NOMO-1 treated with DMSO at 0.1 percent for 48 hours (cell line): ENCODE results near the gene XPO5.
A peak's percentile ranks its signal among the peaks of the same experiment; 100 is the strongest.
"Not testable (repeated sequence)": the region's sequence is repeated elsewhere in the genome, so short reads cannot be mapped to it uniquely, and the experiment has no call there.

Experiments used
- DNase-seq: peaks from one replicate; lab custom pipeline; 2025; ENCODE audit not compliant: unreplicated experiment; lab: John Stamatoyannopoulos, UW

Gene XPO5

DNA sequence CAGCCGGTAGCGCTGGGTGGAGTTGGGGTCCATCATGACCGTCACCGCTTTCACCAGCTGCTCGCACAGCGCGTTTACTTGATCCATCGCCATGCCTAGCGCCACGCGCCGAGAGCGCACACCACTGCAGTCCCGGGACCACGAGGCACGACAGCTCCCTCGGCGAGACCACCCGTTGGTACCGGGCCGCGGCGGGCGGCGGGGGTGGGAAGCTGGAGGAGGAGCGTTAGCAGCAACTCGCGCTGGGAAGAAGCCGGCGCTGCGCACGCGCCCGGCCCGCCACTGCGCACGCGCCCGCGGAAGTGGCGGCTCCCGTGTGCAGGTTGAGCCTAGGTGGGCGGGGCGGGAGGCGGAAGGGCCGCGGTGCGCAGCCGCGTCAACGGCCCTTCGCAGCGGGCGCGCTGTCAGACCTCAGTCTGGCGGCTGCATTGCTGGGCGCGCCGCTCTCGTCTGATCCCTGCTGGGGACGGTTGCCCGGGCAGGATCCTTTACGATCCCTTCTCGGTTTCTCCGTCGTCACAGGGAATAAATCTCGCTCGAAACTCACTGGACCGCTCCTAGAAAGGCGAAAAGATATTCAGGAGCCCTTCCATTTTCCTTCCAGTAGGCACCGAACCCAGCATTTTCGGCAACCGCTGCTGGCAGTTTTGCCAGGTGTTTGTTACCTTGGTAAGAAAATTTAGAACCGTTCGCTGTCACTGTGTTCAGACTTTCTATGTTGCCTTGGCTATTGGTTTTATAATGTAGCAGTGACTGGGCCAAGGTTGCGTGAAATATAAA, at the start of gene XPO5, which contains the start of gene POLH:
TSS of gene XPO5 (minus strand) at position 267 of the 780 bp plus-strand sequence. CDS start at position 93, 174 bp downstream.
TSS of gene POLH (plus strand) at position 414 of the 780 bp plus-strand sequence. CDS start 6,135 bp downstream, outside the sequence.
- DNase-seq, result peak; percentile 90

DNA sequence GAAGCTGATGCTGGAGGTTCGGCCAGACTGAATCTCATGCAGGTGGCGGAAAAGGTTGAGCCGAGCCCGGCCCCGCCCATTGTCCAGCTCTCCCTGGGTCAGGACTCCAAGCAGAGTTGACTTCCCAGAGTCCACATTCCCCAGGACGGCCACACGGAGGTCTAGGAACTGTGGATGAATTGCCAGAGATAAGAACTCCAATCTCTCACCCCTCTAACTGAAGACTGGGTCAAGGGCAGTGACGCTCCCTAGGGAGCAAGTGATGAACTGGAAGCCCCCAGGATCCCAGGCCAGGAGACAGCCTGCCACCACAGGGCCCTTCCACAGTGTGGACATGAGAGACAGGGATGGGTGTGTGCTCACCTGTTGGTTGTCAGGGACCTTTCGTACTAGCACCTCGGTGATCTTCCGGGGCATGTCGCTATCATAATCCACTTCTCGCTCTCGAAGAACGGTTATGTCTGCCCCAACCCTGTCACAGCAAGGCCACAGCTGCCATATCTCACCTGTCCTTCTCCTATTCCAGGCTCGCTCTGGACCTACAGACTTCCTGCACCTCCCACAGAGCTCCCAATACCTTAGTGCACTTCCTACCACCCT, 49.7 kb upstream of the XPO5 start:
- DNase-seq, result no peak

DNA sequence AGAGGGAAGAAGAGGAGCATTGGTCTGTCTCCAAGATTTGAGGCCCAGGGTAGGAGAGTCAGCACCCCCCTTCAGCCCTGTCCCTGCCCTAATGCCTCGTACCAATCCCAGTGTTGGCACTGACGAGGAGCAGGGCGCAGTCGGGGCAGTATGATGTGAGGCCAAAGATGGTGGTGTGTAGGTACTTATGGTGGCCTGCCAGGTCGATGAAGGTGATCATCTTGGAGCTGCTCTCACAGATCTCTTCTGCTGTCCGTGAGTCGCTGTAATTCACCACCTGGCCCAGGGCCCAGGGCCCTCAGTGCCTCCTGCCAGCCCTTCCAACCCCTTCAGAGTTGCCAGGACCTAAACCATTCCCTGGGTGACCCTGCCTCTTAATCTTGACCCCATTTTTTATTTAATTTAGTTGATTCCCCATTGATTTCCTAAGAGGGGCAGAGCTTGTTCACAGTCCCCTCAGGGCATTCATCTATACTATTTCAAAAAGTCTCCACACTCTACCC, 49.0 kb upstream of the XPO5 start:
- DNase-seq, result no peak

DNA sequence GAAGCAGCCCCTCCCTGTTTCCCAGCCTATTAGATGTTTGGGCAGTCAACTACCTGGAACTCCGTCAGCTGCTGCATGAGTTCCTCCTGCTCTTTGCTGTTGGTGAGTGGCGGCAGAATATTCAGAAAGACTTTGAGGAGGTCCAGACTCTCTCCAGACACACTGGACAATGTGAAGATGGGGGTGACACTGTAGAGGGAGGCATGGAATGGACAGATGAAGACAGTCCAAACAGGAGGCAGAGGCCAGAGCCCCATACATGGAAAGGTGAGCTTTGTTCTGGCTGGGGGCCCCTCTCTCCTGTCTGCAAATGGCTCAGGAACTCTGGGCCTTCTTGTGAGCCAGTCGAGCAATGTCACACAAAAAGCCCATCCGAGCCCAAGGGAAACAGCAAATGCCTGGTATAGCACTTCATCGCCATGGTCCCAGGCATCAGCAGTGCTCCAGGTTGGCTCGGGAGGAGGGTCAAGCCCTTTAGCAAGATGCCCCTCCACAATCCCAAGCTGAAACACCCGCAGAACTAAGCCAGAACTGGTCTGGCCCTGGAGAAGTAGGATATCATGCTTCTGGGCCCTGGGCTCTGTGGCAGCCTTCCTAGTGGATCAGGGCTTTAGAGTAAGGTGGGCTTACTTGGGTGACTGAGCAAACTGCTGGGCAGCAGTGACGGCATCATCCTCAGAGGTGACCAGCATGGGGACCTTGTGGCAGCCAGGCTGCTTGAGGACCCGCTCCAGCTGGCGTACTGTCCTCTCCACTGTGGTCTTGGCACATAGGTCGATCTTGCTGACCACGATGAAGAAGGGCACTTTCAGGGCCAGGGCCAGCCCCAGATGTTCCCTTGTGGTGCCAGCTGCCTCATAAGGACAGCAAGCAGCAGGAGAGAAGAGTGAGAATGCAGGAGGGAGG, 48.3 kb upstream of the XPO5 start:
- DNase-seq, result no peak

DNA sequence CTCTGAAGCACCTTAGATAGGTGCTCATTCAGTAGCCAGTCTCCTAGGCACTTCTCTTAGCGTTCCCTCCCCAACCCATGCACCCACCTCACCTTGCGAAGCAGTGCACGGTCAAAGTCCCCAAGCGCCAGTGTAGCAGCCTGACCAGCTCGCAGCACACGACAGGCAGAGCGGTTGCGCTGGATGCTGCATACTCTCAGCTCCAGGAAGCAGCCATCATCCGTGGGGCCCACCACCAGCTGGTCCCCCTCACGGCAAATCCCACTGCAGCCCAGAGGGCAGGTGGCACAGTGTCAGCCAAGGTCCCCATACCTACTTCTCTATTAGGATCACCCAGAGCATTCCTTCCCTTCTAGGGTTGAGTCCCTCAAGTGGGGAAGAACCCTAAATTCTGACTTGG, 46.7 kb upstream of the XPO5 start:
- no peak for DNase-seq

DNA sequence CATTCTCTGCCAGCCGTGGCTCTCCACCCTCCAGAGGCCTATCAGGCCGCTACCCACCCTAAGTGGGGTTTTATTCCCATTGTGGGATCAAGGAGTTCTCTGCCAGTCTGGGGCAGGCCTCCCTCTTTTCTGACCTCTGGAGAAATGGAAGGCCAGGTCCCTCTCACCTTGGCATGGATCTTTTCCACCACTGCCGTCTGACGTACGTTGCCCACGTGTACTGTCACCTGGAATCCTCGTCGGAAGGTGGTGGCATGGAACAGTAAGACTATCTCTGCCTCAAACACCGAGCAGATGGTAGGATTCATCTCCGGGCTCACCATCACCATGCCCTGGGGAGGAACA, 46.0 kb upstream of the XPO5 start:
- no peak for DNase-seq

DNA sequence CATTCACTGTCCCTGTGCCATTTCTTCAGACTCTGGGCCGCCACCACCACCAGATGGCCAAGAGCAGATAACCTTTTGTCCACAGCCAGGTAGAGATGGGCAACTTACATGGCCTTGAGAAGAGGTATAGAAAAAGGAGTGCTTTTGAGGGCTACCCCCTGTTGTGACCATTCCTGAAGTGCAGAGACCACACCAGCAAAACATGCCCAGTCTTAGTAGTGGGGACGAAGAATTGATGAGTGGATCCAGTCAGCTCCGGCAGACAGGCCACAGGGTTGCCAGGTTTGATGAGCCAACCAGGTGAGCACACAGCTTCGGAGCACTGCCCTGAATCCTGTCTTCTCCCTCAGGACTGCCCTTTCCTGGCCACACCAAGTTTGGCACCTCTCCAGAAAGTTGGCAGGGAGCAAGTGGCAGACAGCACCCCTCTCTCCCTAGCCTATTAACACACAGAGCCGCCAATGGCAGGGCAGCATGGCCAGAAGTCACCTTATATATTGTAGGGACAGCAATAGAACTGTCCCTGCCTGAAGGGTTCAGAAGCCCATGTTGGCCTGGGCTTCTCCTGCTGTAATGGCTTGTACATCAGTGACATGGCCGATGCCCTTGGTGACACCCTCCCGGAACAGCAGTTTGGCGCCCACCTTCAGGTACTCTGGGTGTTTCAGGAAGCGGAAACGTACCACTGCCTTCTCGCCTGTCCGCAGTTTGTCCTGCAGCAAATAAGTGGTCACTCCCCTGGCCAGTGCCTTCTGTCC, 45.4 kb upstream of the XPO5 start:
- no peak for DNase-seq

DNA sequence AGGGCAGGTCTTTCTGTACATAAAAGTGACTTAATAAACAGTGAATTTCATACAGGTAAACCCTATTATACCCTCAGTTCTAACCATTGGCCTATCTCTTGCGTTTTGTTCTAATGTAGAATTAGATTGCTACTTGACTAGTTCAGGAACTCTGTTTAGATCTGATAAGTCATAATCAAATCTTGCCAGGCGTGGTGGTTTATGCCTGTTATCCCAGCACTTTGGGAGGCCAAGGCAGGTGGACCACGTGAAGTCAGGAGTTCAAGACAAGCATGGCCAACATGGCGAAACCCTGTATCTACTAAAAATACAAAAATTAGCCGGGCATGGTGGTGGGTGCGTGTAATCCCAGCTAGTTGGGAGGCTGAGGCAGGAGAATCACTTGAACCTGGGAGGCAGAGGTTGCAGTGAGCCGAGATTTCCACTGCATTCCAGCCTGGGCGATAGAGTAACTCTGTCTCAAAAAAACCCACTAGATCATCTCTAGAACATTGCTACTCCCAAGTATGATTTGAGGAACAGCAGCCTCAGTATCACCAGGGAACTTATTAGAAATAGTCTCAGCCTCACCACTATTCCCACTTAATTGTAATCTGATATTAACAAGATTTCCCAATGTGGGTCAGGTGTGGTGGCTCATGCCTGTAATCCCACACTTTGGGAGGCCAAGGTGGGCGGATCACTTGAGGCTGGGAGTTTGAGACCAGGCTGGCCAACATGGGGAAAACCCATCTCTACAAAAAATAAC, 41.1 kb upstream of the XPO5 start:
- no peak for DNase-seq

DNA sequence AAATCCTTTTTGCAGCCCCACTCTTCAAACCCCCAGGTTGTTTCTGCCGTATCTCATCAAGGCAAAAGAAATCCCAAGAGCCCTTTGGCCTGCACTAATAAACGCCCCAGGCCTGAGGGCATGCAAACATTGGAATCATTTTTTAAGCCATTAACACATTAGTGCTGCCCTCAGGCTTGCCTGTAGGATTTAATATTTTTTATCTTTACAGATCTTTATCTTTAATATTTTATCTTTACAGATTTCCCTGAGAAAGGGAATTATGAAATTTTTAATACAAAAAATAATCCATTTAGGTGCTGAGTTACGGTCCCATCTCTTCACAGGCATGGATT, 38.5 kb upstream of the XPO5 start:
- no peak for DNase-seq

DNA sequence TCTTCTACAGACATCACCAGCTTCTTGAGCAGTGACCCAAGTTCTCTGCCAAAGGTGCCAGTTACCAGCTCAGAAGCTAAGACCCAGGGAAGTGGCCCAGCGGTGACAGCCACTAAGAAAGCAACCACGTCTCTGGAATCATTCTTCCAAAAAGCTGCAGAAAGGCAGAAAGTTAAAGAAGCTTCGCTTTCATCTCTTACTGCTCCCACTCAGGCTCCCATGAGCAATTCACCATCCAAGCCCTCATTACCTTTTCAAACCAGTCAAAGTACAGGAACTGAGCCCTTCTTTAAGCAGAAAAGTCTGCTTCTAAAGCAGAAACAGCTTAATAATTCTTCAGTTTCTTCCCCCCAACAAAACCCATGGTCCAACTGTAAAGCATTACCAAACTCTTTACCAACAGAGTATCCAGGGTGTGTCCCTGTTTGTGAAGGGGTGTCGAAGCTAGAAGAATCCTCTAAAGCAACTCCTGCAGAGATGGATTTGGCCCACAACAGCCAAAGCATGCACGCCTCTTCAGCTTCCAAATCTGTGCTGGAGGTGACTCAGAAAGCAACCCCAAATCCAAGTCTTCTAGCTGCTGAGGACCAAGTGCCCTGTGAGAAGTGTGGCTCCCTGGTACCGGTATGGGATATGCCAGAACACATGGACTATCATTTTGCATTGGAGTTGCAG, 38.0 kb upstream of the XPO5 start:
- DNase-seq, result no peak

DNA sequence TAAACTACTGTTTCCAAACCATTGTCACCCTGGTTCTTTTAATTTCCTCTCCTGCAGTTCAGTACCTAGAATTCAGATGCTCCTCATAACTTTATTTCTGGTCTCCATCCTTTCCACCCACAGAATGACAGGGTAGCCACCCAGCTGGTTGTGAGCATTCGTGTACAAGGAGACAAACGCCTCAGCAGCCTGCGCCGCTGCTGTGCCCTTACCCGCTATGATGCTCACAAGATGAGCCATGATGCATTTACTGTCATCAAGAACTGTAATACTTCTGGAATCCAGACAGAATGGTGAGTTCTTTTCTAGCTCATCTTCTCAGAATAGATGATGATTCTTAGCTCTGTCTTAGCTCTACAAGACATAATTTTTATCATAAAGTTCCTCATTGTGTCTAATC, 34.6 kb upstream of the XPO5 start:
- no peak for DNase-seq

DNA sequence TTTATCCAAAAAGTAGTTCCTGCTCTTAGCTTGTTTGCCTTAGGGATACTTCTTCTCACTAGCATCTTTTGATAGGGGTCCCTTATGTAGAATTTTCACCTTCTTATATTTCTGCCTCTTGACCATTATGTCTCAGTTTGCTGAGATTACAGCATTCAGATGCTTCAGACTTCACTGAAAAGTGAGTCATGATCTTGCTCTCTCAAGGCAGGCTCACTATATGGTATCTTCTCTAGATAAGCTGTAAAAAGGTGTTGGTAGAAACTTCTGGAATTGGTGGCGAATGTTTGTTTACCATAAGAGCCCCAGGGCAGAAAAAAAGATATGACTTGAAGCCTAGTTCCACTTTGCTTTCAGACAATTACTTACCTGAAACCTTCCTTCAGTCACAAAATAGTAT, 33.6 kb upstream of the XPO5 start:
- no peak for DNase-seq

DNA sequence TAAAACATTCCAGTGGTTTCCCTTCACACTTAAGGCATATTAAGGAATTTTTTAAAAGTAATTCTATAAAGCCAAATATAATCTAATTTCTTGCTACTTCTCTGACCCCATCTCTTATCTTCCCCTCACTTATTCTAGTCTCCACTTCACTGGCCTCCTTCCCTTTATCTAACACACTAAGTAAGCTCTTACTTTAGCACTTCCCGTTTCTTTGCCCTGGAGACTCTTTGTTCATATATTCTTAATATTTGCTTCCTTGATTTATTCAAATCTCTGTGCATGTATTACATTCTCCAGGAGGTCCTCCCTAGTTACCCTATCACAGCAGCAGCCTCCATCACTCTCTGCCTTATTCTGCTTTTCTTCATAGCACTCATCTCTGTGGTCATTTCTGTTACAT, 33.0 kb upstream of the XPO5 start:
- peak; percentile 61 for DNase-seq

DNA sequence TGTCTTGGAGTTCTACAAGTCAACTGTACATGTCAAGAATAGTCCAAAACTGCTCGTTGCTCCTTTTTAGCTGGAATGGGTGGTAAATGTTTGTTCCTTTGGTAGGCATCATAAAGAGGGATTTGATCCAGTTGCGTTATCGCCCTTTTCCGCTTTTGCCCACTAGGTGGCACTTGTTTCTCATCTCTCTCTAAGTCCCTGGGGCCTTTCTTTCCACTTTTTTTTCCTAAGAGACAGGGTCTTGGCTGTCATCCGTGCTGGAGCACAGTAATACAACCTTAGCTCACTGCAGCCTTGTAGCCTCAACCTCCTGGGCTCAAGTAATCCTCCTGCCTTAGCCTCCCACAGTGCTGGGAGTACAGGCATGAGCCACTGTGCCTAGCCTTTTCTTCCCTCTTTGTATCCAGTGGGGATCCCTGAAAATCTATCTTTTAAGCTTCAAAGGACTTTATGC, 32.5 kb upstream of the XPO5 start:
- peak; percentile 53 for DNase-seq

DNA sequence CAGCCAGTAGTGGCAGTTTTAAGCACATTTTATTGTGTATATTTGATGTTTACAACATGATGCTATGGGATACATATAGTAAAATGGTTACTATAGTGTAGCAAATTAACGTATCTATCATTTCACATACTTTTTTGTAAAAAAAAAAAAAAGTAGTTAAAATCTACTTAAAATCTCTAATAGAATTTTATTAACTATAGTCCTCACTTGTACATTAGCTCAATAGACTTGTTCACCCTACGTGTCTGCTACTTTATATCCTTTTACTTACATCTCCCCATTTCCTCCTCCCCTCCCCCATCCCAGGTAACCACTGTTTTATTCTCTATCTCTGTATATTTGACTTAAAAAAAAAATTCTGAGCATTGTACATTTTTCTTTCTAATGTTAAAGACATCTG, 30.2 kb upstream of the XPO5 start:
- DNase-seq, result no peak

DNA sequence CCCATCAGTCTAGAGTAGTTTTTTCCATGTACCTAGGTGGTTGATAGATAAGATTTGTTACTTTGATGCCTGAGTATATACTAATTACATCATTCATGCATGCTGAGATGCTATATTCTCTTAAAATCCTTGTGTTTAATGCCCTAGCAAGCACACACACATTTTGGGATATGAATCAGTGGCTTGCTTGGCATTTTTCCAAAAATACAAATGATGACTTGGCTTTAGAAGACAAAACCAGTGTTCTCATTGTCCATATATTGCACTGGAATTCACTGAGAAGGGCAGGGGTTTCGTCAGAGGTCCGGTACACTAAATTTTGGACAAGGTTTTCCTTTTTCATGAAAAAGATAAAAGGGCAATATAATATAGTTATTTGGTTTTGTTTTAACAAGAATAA, 28.3 kb upstream of the XPO5 start:
- DNase-seq, result no peak

DNA sequence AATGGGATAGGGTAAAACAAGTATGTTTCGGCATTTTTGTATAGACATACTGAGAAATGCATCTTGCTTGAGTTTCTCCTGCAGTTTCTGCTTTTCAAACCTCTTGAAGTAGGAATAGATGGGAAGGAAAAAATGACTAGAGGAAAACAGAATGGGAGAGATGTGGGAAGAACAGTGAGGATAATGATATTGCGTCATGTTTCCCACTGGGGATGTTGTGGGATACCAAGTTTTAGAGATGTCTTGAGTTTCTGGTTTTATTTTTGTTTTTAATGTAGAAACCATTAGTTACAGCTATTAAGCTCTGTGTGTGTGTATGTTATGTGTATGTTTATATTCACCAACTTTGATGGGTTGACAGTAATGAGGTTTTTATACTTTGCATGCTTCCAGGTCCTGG, 24.8 kb upstream of the XPO5 start:
- DNase-seq, result no peak

DNA sequence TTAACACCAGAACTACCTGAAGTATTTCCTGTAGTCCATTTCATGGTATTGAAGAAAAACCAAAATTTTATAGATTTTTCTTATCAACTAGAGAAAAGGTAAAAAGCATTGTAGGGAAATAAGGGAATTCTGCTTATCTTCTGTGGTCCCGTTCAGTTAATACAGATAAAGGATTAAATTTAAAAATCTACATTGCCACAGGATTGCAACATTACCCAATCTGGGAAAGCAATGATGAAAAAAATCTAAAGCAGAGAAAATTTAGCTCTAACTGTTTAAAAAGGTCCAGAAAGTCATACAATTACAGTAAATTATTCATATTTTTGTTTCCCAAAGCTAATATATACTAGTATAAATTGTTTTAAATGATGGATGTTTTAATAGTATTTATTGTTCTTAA, 18.1 kb upstream of the XPO5 start:
- DNase-seq, result no peak

DNA sequence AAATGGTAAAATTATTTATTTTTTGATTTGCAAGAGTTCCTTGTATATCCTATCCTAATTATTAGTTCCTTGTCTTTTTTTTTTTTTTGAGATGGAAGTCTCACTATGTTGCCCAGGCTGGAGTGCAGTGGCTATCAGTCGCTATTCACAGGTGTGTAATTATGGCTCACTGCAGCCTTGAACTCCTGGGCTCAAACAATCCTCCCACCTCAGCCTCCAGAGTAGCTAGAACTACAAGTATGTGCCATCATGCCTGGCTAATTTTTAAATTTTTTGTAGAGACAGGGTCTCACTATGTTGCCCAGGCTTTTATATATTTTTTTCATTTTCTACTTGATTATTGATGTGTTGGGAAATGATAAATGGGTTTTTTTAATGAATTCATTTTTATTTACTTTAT, 13.7 kb upstream of the XPO5 start:
- not testable (repeated sequence) for DNase-seq

DNA sequence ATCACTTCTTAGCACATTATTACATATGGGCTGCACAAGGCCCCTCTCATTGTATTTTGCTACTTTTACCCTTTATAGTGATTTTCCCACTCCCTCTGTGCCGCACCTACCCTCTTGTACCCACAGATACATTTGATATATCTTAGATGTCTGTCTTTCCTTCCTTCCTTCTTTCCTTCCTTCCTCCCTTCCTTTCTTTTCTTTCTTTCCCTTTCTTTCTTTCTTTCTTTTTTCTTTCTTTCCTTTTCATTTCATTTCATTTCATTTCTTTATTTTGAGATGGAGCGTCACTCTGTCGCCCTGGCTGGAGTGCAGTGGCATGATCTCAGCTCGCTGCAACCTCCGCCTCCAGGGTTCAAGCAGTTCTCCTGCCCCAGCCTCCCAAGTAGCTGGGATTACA, 12.4 kb upstream of the XPO5 start:
- DNase-seq, result no peak
